HTR-8/SVneo (cell line): ENCODE results near the gene DEPP1.

Experiments used
- DNase-seq: peaks from one replicate; pipeline ENCODE4 v3.0.0; 2011; ENCODE audit warnings: low spot score, mixed read lengths; ENCODE audit not compliant: insufficient read length
- FAIRE-seq: peaks from 2 replicates; lab custom pipeline; 2011; peaks lifted over from hg19 to GRCh38; lab: Jason Lieb, UNC

Gene DEPP1

DNA sequence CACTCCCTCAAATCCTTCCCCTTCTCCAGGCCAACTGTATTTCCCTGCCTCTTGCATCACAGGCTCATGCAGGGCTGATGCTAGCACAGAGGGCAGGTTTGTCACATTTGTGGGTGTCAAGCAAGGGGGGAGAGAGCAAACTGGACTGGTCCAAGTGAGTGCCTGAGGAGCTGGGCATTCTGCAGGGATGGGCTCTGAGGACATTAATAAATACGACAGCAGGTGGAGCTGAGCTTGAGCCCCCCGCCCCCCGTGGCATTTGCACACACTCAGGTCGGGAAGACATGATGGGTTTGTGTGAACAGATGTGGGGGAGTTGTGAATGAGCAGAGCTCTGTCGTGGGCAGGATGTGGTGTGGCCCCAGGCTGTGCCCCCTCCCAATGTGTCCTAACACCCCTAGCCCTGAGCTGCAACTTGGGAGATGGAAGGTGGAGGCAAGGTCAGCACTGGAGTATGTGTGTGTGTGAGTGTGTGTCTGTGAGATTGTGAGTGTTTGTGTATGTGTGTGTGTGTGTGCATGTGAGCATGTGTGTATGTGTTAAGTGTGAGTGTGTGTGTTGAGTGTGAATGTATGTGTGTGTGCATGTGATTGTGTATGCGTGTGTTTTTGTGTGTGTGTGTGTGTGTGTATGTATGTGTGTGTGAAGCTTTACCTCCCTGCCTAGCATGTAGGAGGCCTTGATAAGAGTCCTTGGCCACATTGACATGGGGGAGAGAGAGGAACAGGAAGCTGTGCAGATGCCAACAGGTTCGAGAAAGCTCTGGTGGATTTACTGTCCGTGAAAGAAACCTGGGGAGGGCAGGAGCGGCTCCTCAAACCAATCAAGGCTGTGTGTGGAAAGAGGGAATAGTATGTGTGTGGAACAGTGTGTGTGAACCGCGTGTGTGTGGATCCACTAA, 9.9 kb downstream of the DEPP1 start:
- FAIRE-seq: peak; percentile 80

DNA sequence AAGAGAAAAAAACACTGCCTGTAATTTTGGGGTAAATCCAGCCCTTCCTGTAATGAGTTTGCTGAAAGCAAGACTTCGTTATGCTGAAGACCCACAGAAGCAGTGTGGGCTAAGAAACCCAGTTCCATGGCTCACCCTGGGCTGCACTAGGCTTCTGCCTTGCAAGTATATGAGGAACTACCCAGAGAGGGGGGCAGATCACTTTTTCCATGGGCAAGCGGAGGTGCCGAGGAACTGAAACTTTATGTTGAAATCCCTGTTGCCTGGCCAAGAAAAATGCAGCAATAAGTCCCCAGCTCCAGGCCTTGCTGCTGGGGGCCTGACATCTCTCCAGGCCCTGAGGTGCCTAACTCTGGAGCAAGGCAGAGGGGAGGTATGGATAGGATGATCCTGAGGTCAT, 10.5 kb downstream of the DEPP1 start:
- FAIRE-seq (no peak), DNase-seq (no peak)

More for the DNA sequence above, 9.9 kb downstream of the DEPP1 start:
- DNase-seq: no peak

DNA sequence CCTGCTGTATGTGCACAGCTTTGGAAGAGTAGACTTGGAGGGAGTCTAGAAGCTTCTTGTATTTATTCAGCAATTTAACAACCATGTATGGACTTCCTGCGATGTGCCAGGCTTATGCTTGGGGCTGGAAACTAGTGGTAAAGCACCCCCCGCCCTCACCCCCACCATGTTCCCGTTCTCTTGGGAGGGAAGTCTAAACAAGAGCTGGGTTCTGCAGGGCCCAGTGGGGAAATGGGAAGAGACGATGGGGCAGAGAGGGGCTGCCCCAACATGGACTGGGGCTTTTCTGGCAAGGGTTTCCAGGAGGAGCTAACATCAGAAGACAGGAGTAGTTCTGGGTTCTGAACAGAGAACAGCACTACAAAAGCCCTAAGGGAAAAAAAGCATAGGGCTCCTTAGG, 11.0 kb downstream of the DEPP1 start:
- no peak for FAIRE-seq
- DNase-seq: no peak

DNA sequence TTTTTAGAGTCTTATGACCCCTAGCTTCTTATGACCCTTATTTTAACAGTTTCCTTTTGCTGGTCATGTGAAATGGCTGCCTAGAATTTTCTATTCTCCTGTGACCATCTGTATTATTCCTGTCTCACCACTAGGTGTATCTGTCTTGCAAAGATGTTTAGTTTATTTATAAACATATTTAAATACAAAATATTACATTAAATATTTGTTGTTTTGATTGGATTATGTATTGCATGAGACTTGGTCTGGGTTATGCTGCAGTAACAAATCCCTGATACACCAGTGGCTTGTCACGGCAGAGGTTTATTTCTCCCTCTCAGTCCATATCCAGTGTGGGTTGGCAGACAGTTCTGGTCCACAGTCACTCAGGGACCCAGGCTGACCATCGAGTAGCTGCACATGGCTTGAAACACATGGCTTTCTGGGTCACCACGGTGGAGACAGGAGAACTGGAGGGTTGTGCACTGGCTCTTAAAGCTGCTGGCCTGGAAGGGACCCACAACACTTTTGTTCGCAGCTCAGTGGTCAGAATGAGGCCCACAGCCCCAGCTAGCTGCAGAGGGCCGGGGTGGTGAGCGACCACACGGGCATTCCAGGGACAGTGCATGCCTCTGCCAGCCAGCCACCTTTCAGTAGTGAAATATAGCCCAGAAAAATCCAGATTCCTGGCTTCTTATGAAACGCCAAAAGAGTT, 11.6 kb downstream of the DEPP1 start:
- DNase-seq (no peak), FAIRE-seq (peak; percentile 31)

DNA sequence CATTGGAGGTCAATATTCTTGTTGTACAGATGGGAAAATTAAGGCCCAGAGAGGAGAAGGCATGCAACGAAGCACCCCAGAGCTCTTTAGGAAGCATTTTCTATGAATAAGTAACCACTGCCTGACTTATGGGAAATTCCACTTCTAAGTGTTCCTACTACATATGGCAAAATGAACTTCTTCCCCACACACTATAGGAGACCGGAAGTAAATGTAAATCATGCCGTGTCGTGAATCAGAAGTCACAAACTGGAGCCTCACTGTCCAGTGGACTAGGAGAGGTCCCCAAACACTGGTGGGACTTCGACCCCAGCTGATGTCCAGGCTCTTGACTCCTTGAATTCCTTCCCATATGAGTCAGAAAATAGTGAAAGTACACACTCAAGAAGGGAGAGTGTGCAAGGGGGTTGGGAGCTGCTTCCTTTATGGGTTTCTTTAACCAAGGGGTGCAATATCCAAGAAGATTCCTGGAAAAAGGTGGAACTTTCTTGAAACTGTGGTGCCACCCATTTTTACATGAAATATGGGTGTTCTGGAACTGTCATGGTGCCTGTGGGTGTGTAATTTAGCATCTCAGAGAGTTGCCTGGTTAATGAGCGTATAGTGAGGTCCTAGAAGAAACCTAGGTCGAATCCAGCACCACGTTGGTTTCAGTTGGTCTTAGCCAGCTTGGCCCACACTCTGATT, 12.3 kb downstream of the DEPP1 start:
- DNase-seq: no peak
- no peak for FAIRE-seq

DNA sequence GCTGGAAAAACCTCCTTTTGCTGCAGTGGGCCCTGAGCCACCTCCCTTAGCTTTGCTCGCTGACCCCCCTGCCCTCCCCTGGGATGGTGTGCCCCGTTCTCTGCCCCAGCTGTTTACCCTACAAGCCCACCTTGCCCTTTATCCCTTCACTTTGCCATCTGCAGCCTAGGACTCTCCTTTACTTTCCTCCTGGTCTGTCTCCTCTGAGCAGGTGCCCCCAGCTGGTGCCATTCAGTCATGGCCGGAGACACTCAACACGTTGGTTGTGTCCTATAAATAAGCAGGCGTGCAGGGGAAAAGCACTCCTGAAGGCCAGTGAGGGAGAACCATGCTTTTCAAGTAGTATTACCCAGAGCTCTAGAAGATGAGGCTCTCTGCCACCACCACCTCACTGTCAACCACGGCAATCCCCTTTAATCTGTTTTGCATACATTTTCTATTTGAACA, 12.9 kb downstream of the DEPP1 start:
- no peak for FAIRE-seq
- no peak for DNase-seq

DNA sequence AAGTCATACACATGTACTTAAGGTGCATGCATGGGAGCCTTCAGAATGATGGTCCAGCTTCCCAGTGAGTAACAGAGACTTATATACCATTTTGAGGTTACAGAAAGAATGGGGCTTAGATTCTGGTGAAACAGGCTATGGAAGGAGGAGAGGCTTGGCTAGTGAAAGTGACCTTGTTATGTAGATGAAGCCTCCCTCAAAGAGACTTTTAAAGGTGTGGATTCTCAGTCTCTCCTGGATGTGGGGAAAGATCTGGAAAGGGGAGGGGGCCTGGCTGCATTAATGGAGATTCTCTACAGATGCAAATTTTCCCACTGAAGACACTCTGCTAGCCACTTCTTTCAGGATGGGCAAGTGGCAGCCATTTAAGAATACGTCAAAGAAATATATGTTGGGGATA, 13.5 kb downstream of the DEPP1 start:
- DNase-seq: no peak
- FAIRE-seq: no peak

DNA sequence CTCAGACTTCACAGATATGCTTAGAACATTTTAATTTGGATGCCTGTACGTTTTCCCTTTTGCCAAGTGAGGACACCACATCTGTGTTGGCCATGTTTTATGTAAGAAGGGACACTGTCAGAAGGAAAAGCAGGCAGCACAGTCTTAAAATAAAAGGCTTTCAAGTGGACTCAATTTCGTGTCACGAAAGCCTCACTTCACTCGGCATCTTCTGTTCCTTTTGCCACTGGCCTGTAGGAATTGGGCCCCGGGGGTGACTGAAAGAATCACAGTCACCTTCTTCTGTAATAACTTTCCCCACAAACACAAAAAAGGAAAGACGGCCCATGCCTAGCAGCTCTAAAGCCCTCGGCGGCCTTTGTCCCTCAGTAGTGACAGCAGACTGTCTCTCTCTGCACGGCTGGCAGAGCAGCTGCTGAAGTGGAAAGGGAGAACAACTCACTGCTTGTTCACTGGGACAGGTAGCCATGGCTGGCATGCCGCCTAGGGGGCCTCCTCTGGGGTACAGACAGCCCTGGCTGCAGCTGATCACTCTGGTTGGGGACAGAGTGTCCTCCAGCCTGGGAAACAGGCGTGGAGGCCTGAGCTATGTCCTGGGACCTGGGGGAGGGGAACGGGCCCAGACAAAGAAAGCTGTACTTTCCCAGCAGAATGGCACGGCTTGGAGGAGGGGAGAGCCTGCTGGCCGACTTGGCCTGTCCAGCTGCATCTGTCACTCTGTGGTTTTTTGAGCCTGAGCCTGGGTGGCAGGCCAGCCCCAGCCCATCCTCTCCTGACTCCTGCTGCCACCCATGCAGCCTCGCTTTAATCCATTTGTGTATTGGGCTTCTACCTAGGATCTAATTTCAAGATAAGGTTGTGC, 14.6 kb downstream of the DEPP1 start:
- FAIRE-seq (no peak), DNase-seq (no peak)

DNA sequence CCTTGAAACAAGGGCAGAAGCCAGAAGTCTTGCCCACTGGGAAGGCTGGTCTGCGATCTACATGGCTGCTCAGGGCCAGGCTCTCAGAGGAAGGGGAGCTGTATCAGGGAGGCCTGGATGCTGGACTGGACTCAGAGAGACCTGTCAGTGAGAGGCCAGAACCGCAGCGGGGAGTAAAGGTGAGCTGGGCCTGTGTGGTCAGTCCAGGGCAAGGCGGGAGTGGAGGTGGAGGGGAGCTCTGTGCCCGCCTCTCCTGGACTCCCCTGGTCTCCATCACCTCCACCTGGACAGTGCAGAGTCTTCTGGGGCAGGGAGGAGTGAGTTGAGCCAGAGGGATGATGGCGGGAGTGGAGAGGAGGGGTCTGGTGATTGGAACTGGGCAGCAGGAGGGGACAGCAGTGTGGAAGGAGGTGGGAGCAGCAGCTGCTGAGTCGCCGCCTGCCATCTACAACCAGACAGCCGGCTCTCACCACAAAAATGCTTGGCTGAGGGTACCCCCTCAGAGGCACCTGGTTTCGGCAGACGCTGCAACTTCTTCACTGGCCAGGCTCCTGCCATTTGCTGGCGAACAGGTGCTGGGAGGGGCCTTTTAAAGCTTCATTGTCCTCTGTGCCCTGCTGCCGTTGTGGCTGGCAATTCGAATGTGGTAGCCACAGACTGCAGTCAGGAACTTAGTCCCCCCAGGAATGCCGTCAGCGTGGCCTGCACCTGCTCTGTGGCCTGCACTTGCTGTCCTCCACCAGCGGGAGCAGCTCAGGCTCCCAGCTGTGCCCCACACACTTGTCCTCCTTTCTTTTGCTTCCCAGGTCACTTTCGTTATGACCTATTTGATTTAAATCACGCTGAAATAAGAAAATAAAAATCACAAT, 15.5 kb downstream of the DEPP1 start:
- DNase-seq (no peak), FAIRE-seq (no peak)

DNA sequence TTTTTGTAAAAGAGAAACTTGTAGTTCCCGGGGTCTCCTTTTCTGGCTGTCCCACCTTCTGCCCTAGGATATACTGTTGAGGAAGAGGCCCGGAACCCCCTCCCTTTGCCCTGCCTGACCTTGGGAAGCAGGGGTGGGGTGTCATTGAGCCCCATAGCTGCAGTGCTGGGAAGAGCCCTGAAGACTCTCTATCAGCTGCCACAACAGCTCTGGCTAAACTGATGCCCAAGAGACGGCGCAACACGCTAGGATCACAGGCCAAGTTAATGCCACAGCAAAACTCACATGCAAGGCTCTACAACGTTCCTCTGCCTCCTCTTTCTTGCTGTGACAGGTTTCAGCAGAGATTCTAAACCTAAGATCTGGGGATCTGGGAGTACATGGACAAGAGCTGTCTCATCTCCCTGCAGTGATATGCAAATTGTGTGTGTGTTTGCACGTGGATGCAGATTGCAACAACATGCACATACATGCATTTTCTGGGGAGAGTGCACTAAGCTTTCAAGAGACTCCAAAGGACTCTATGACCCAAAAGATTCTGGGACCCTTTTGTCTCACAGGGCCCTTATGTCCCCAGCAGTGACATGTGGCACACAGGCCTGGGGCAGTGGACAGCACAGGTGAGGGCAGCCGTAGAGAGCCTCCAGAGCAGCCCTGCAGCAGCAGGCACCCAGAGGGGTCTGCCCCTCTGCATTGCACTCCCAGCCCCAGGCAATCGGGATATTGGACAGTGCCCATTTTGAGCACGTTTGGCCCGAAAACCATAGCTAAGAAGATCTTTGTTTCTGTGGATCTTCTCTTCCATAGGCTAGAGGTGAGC, 16.5 kb downstream of the DEPP1 start:
- DNase-seq (no peak), FAIRE-seq (no peak)

DNA sequence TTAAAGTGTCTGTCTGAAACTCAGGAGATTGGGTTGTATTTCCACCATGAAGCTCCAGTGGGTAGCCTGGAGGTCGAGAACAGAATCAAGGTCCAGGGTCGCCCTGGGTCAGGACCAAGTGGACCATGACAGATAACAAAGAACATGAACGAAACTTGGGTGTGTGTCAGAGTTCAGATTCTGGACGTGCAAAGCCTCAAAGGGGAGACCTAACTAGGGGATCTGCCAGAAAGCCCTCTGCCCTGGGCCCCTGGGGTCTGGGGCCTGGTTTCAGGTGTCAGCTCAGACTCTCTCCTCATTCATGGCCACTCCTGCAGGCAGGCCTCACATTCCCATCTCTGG, 17.4 kb downstream of the DEPP1 start:
- DNase-seq (no peak), FAIRE-seq (no peak)

DNA sequence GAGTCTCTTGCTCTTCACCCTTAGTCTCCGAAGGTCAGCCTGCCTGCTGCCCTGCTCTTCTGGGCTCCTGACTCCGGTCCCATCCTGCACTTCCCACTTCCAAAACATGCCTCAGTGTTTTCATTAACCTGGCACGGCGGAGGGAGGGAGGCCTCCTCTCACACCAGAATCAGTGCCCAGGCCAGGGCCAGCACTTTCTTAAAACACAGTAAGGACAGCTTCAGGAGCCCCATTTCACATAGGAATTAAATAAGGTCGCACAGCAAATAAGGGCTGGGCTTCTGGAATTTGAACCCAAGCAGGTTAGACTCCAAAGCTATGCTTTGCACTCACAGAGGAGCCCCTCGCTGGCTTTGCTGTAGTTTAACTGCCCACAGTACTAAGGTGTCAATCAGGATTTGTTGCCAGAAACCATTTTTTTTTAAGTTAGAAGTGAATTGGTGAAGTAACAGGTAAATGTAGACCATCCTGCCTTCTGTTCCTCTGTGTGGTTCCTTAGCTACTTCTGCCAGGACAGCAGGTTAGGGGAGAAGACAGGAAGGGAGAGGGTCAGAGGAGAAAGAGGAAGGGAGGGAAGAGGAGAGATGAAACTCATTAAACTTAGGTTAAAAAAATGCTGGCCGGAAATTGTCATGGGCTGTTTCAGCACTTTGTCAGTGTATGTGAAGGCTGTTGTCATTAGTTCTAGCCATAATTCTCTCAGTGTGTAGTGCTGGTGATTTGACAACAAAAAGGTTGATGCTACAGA, 18.0 kb downstream of the DEPP1 start:
- FAIRE-seq: no peak
- no peak for DNase-seq

DNA sequence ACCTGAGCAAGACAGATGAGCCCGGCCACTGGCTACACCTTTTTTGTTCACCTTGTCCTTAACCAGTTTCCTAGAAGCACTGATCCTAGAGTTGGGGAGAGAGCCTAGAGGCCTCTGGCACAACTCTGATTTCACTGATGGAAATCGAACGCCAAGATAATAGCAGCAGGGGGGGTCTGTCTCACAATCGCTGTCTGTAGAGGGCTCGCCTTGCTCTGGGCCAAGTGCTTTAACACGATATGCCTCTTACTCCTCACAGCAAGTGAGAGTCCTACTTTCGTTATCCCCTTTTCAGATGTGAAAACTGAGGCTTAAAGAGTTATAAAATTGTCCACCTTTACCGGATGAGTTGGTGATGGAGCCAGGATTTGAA, 18.5 kb downstream of the DEPP1 start:
- FAIRE-seq (no peak), DNase-seq (no peak)

DNA sequence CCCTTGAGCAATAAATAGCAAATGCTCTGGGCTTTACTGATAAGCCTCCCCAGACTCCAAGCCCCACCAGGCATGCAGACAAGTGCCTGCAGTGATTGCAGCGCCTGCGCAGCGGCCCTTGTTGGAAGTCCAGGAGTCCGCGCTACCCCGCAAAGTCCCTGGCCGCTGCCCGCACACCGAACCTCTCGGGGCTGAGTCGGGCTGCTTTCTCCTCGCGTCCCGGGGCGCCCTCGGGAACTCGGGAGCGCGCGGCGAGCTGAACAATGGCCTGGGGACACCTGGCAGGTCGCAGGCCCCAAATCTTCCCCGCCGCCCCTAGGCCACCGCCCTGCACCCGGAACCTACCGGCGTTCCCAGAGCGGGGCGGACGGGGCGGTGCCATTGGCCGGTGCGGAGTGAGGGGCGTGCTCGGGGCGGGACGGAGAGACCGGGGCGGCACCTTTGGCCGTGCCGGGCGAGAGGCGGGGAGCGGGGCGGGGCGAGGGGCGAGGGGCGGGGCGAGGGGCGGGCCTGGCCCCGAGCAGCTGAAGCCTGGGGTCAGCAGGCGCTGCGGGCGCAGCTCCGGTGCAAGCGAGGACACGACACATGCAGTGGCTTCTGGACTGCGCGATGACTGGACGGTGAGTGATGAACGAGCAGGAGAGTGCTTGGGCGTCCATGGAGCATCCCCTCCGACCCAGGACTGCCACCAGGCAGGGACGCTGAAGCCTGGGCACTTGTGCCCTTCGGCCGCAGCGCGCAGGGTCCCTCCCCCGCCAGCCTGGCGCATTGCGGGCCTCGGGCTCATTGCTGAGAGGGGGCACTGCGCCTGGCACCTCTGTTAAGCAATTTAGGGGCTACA, 19.1 kb downstream of the DEPP1 start, which contains the start of gene RASSF4:
Gene RASSF4 (plus strand): TSS at position 556 of the 841 bp plus-strand sequence. CDS start 10,401 bp downstream, outside the sequence.
- FAIRE-seq: peak; percentile 33
- peak; percentile 93 for DNase-seq

DNA sequence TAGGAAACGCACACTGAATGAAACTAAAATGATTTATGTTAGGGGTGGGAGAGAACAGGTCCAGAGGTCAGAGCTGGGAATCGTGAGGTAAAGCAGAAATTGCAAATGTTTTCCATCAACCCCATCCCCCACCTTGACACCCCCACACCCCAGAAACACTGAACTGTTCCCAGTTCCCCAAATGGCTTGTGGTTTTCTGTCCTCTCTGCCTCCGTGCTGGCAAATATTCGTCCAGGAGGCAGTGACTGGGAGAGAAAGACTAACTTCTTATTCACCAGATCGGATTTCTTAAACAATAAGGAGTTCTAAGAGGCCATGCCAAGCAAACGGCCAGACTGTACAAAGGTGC, 19.7 kb downstream of the DEPP1 start:
- FAIRE-seq (no peak), DNase-seq (no peak)

DNA sequence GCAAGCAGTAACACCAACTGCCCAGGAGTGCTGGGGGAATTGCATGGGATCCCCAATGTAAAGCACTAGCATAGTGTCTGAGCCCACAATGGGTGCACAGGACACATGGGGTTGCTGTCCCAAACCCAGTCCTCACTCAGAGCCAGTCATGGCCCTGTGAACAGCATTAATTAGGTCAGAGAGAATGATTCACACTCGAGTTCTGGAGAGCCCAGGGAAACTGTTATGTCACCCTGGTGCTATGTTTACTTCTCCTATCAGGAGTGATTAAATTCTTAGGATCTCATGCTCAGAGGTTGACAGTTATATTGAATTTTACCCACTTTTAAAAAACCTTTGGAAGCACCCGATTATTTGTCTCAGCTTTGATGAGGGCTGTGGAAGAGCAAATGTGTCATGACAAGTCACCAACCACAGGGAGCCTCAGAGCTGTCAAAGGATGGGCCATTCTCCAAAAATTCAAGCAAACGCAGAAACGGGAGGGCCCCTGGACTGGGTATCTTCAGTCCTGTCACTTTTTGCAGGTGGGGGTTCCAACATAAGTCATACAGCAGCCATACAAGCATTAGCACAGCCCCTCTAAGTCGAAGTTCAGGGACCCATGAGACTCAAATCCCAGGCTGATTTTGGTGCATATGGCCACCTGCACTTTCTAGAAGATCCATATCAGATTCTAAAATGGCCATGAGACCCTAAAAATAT, 20.3 kb downstream of the DEPP1 start:
- FAIRE-seq (no peak), DNase-seq (no peak)
